Suprapubic skin (tissue), 4 donors: ENCODE results near the gene TPSD1. TPM values are rescaled to one million over a fixed set of nuclear protein-coding genes. Genes with fewer than 3 reads are reported as not detected.
"Not testable (repeated sequence)": the region's sequence is repeated elsewhere in the genome, so short reads cannot be mapped to it uniquely, and the experiment has no call there.

ENCODE experiments used
- DNase-seq, 2 donors: peaks; one replicate each; pipeline ENCODE4 v3.0.0-alpha.2; 2019; ENCODE audit warnings: low spot score in 2 of 2
- H3K27ac ChIP-seq: fragments of 200-600 bp; sonication (generic); one replicate; pipeline ENCODE4 v1.5.1; 2019
- H3K27me3 ChIP-seq: fragments of 200-600 bp; sonication (generic); one replicate; pipeline ENCODE4 v1.5.1; 2019
- H3K36me3 ChIP-seq: fragments of 200-600 bp; sonication (generic); one replicate; pipeline ENCODE4 v1.5.1; 2019
- H3K4me1 ChIP-seq: fragments of 200-600 bp; sonication (generic); one replicate; pipeline ENCODE4 v1.5.1; 2019
- H3K4me3 ChIP-seq: fragments of 200-600 bp; sonication (generic); one replicate; pipeline ENCODE4 v1.5.1; 2019; ENCODE audit warnings: mild to moderate bottlenecking
- H3K9me3 ChIP-seq: fragments of 200-600 bp; sonication (generic); one replicate; pipeline ENCODE4 v1.5.1; 2019
- EP300 ChIP-seq: sonication (generic); formaldehyde crosslinking; IDR thresholded peaks from one replicate; pipeline ENCODE4 v1.6.1; 2017; ENCODE audit warnings: antibody characterized with exemption
- POLR2A ChIP-seq, 2 donors: fragments of 450-650 bp; IDR thresholded peaks; one replicate each; pipeline ENCODE4 v1.6.1; 2017; ENCODE audit warnings: antibody characterized with exemption in 2 of 2, mild to moderate bottlenecking in 2 of 2, moderate library complexity in 2 of 2
- POLR2AphosphoS5 ChIP-seq, 3 donors: sonication (generic); formaldehyde crosslinking; IDR thresholded peaks; one replicate each; pipeline ENCODE4 v1.6.1; 2017; ENCODE audit warnings: antibody characterized with exemption in 3 of 3
- WGBS: methylation state at CpG from one replicate; pipeline ENCODE4 v1.1.5; 2018; 5-methylcytosine and 5-hydroxymethylcytosine counted together
- total RNA-seq, 4 donors: library from RNA; depleted of rRNA; stranded (reverse); fragments of >200 nt; gene quantifications; one replicate each; pipeline ENCODE4 v1.1.0, GENCODE V29; 2016
- TF ChIP-seq, protein P1 (sequence below), 2 donors: fragments of 200-600 bp in 1 of 2; fragments of 450-650 bp in 1 of 2; sonication (generic) in 1 of 2; IDR thresholded peaks; one replicate each; pipeline ENCODE4 v1.5.1; 2016 to 2019; ENCODE audit warnings: antibody characterized with exemption in 2 of 2, mild to moderate bottlenecking in 1 of 2, moderate library complexity in 1 of 2

TPSD1 gene
- total RNA-seq, 4 donors from 2014 or later = 0.38 to 11.6 (median 0.83) TPM; not detected in 1

DNA sequence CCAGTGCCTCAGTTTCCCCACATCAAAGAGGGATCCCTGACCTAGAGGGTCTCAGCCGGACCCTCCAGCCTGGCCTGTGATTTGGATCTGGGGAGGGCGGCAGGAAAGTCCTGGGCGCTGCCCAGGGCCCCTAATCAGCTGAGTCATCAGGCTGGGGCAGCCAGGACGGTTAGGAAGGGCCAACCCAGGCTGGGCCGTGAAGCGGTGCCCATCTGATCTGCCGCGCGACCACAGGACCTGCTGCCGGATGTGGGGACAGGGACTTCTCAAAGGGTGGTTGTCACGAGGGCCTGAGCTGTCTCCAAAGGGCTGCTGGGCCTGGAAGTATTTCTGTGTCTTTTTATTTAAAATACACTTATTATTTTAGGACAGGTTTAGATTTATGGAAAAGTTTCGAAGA lies 11.0 kb upstream of the TPSD1 start:
- WGBS = 71% methylated on average over 12 of the region's 12 CpGs
- DNase-seq = peak; percentile 60 to 78
- Histone ChIP-seq H3K9me3 (no peaks in the 10 kb centered on the region), H3K27me3 (peaks cover 30% of the 10 kb centered on the region), H3K4me1 (no peaks in the 10 kb centered on the region), H3K4me3 (no peak overlapping the region), H3K27ac (no peak overlapping the region), H3K36me3 (no peaks in the 10 kb centered on the region)
- no peak for TF ChIP-seq POLR2AphosphoS5 (IDR thresholded peaks at IDR 0.05)

DNA sequence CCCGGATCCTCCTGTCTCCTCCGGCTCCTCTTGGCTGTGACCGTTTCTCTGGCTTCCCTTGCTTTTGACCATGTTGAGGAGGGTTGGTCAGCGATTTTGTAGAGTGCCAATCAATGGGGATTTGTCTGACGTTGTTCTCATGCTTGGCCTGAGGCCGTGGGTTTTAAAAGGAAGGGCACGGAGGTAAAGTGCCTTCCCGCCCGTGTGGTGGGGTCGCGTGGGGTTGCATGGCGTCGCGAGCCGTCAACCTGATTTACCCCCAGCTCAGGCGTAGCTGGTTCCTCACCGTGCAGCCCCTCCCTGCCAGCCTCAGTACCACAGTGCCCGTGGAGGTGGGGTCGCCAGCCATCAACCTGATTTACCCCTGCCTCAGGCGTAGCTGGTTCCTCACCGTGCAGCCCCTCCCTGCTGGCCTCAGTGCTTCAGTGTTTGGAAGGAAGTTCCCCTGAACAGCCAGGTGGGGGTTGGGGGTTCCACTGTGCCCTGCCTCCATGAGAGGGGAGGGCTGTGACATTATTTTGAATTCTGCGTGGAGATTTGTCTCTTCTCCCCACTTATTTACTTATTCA lies 10.3 kb upstream of the TPSD1 start:
- WGBS = 23% methylated on average over 19 of the region's 22 CpGs
- no peaks in the 10 kb centered on the region for H3K9me3 ChIP-seq
- peak in 1 of 2 donors; percentile 67 for DNase-seq
- H3K27ac ChIP-seq = no peak overlapping the region
- H3K27me3 ChIP-seq = peaks cover 30% of the 10 kb centered on the region
- no peak overlapping the region for H3K4me3 ChIP-seq
- no peaks in the 10 kb centered on the region for H3K4me1 ChIP-seq
- TF ChIP-seq, protein P1, sequence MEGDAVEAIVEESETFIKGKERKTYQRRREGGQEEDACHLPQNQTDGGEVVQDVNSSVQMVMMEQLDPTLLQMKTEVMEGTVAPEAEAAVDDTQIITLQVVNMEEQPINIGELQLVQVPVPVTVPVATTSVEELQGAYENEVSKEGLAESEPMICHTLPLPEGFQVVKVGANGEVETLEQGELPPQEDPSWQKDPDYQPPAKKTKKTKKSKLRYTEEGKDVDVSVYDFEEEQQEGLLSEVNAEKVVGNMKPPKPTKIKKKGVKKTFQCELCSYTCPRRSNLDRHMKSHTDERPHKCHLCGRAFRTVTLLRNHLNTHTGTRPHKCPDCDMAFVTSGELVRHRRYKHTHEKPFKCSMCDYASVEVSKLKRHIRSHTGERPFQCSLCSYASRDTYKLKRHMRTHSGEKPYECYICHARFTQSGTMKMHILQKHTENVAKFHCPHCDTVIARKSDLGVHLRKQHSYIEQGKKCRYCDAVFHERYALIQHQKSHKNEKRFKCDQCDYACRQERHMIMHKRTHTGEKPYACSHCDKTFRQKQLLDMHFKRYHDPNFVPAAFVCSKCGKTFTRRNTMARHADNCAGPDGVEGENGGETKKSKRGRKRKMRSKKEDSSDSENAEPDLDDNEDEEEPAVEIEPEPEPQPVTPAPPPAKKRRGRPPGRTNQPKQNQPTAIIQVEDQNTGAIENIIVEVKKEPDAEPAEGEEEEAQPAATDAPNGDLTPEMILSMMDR (IDR thresholded peaks at IDR 0.05) = no peak
- no peak for TF ChIP-seq POLR2AphosphoS5 (IDR thresholded peaks at IDR 0.05)
- TF ChIP-seq EP300 = no peak
- no peak for TF ChIP-seq POLR2A (IDR thresholded peaks at IDR 0.05)
- no peaks in the 10 kb centered on the region for H3K36me3 ChIP-seq

DNA sequence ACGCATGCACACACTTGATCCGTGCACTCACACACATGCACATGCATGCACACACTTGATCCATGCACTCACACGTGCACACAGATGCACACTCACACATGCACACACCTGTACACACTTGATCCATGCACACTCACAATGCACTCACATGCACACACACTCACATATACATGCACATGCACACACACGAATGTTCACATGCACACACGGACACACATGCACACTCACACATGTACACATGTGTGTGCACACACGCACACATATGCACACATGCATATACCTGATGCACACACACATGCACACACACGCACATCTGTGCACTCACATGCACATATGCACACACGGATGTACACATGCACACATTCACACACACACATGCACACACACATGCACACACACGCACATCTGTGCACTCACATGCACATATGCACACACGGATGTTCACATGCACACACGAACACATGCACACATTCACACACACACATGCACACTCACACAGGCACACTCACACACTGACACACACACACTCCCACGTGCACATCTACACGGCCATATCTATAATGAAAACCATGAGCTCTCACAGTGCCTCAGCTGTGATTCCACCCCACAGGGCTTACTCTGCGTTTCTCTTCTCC lies 7.8 kb upstream of the TPSD1 start:
- H3K27me3 ChIP-seq = peaks cover 30% of the 10 kb centered on the region
- not testable (repeated sequence) for H3K27ac ChIP-seq, DNase-seq, H3K4me3 ChIP-seq, H3K4me1 ChIP-seq, H3K9me3 ChIP-seq, H3K36me3 ChIP-seq
- WGBS = 70% methylated on average over 9 of the region's 14 CpGs

DNA sequence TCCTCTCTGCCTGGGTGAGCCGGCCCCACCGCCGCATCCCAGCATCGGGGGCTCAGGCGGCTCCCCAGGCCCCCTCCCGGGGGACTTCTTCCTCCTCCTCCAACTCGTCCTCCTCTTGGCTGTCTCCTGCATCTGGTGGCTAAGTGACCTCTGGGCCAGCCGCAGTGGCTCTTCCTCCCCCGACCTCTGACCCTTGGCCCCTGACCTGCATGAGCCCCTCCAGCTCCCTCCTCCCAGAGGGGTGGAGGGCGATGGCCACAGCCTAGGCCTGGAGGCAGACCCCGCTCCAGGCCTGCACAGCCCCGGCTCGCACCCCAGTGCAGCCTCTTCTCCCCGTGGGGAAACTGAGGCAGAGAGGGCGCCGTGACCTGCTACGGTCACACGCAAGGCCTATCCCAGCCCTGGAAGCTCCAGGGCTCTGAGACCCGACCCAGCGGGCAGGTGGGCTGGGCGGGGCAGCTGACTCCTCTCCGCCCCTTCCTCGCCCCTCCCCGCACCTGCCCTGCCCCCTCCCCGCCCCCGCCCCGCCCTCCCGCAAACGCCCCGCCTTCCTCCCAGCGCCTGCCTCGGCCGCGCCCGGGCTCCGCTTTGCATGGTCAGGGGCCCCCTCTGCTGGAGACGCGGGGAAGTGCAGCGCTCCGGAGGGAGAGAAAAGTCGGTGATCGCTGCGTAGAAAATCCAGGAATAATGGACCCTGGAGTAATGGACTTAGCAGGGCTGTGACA lies 6.7 kb upstream of the TPSD1 start:
- H3K36me3 ChIP-seq, H3K27ac ChIP-seq, H3K4me1 ChIP-seq, H3K4me3 ChIP-seq, H3K9me3 ChIP-seq: not testable (repeated sequence)
- no CpG with 5 or more reads among the region's 43 CpGs for WGBS
- DNase-seq = peak in 1 of 2 donors; percentile 57
- H3K27me3 ChIP-seq = peaks cover 25% of the 10 kb centered on the region

DNA sequence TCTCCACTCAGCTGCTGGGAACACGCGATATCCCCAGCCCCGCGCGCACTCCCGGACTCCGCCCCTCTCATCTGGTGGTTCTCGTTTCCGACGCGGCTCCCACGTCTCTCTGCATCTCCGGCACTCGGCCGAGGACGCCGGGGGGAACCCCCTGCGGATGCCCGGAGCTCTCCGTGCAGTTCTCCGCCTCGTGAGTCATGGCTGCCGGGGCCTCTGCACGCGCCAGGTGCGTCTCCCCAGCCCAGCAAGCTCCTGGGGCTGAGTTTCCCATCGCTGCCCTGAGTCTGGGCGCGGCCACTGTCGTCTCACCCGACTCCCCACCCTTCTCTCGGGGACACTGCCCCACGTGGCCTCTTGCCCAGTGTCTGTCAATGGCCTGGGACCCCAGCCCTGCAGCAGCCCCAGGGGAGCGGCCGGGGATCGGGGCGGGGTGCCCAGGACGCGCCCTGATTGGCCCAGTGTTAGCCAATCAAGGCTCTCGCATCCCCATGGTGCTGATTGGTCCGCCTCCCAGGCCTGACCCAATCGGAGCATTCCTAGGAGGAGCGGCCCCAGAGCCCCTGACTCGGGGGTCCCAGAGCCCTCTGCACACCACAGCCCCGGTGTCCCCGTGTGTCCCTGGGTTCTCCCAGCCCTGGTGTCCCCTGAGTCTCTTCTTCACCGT lies 2.0 kb upstream of the TPSD1 start:
- not testable (repeated sequence) for H3K4me1 ChIP-seq, H3K27ac ChIP-seq, H3K4me3 ChIP-seq, H3K36me3 ChIP-seq, H3K9me3 ChIP-seq, DNase-seq
- H3K27me3 ChIP-seq = peaks cover 34% of the 10 kb centered on the region
- no CpG with 5 or more reads among the region's 47 CpGs for WGBS

DNA sequence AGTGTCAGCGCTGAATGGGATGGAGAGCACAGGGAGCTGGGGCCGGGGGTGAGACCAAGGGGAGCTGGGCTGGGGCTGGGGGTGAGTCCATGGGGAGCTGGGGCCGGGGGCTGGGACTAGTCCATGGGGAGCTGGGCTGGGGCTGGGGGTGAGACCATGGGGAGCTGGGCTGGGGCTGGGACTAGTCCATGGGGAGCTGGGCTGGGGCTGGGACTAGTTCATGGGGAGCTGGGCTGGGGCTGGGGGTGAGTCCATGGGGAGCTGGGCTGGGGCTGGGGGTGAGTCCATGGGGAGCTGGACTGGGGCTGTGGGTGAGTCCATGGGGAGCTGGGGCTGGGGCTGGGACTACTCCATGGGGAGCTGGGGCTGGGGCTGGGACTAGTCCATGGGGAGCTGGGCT lies 1.0 kb upstream of the TPSD1 start:
- not testable (repeated sequence) for H3K9me3 ChIP-seq, H3K4me1 ChIP-seq, H3K36me3 ChIP-seq, H3K4me3 ChIP-seq, H3K27ac ChIP-seq
- no CpG with 5 or more reads among the region's 3 CpGs for WGBS
- H3K27me3 ChIP-seq = peaks cover 44% of the 10 kb centered on the region
- peak in 1 of 2 donors; percentile 55 for DNase-seq

DNA sequence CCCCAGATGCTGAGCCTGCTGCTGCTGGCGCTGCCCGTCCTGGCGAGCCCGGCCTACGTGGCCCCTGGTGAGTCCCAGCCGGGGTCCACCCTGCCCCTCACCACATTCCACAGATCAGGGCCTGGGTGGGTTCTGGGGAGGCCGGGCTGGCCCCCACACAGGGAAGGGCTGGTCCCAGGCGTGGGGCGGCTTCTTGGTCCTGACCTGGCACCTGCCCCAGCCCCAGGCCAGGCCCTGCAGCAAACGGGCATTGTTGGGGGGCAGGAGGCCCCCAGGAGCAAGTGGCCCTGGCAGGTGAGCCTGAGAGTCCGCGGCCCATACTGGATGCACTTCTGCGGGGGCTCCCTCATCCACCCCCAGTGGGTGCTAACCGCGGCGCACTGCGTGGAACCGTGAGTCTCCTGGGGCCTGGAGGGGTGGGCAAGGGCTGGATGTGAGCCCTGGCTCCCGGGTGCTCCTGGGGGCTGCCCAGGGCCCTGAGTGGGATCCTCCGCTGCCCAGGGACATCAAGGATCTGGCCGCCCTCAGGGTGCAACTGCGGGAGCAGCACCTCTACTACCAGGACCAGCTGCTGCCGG lies 516 bp downstream of the TPSD1 start:
- H3K4me1 ChIP-seq, H3K36me3 ChIP-seq, H3K4me3 ChIP-seq, DNase-seq, H3K9me3 ChIP-seq, H3K27ac ChIP-seq: not testable (repeated sequence)
- WGBS = 73% methylated on average over 7 of the region's 23 CpGs
- H3K27me3 ChIP-seq = peaks cover 60% of the 10 kb centered on the region

DNA sequence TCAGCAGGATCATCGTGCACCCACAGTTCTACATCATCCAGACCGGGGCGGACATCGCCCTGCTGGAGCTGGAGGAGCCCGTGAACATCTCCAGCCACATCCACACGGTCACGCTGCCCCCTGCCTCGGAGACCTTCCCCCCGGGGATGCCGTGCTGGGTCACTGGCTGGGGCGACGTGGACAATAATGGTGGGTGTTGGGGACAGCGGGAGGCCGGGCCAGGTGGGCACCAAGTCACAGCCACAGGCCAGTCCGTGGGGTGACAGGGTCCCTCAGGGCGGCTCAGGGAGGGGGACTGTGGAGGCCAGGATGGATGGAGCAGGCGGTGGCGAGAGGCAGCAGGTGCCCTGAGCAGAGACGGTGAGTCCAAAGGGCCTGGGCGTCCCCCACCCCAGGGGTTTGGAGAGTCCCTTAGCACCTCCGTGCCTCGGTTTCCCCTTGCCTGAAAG lies 1.0 kb downstream of the TPSD1 start:
- Histone ChIP-seq H3K4me3 (no peak overlapping the region), H3K4me1 (peaks cover 8% of the 10 kb centered on the region), H3K36me3 (no peaks in the 10 kb centered on the region), H3K9me3 (no peaks in the 10 kb centered on the region), H3K27me3 (peaks cover 65% of the 10 kb centered on the region), H3K27ac (no peak overlapping the region)
- WGBS = 70% methylated on average over 19 of the region's 22 CpGs
- TF ChIP-seq EP300 (no peak), POLR2A (IDR thresholded peaks at IDR 0.05) (no peak), POLR2AphosphoS5 (IDR thresholded peaks at IDR 0.05) (no peak)
- TF ChIP-seq, protein P1 (IDR thresholded peaks at IDR 0.05) = no peak
- DNase-seq = peak in 1 of 2 donors; percentile 59
